HCT116 (cell line): ENCODE data around the gene SDK1. TPM values are rescaled to one million over a fixed set of nuclear protein-coding genes. Genes with fewer than 3 reads are reported as not detected.

Experiments used
- ATAC-seq: fragments of 200-7000 bp; cut with Tn5 transposase; 2 replicates; pipeline ENCODE4 v1.9.1; 2020; ENCODE audit warnings: mild to moderate bottlenecking, moderate library complexity
- BruUV-seq: library from RNA; stranded (reverse); fragments of 400-500 nt; replicated peaks from 2 replicates; lab custom pipeline; 2021; lab: Mats Ljungman, UMichigan
- CTCF ChIA-PET: fragments of 300-600 bp; sonication (Branson Sonifier 250); formaldehyde crosslinking; loops from one replicate; lab custom pipeline; 2021; ENCODE audit warnings: antibody characterized with exemption; lab: Charles Lee
- POLR2A ChIA-PET: fragments of 300-600, 350-600 bp; sonication (Branson Sonifier 250); formaldehyde crosslinking; loops from one replicate; lab custom pipeline; 2021; ENCODE audit warnings: antibody characterized with exemption; lab: Charles Lee
- RAD21 ChIA-PET, 2 experiments: fragments of 300-600 bp; sonication (Branson Sonifier 250); formaldehyde crosslinking; loops; one replicate each; lab custom pipeline; 2023; ENCODE audit warnings: low total read pairs in 2 of 2; ENCODE audit not compliant: uncharacterized antibody in 2 of 2, unreplicated experiment in 2 of 2, low non-redundant PET in 1 of 2; lab: Charles Lee
- DNase-seq: peaks from one replicate; pipeline ENCODE4 v3.0.0-alpha.2; 2010; ENCODE audit warnings: low read depth, low spot score
- H2AFZ ChIP-seq: fragments of 200-600 bp; shearing (Covaris generic), sonication (generic); 2 replicates; pipeline ENCODE4 v1.6.1; 2017; ENCODE audit warnings: low read depth, mixed run types, mixed read lengths, antibody characterized with exemption, low read length; ENCODE audit not compliant: poor library complexity, severe bottlenecking
- H3K27ac ChIP-seq: 2 replicates; pipeline ENCODE4 v1.5.1; 2012; ENCODE audit warnings: low read depth, low read length
- H3K27me3 ChIP-seq: fragments of 200-600 bp; sonication (generic); 2 replicates; pipeline ENCODE4 v1.6.1; 2016; ENCODE audit warnings: mixed run types, low read length, mixed read lengths; ENCODE audit not compliant: insufficient read depth
- H3K36me3 ChIP-seq, 2 experiments: fragments of 200-500 bp in 1 of 2; fragments of 200-600 bp in 1 of 2; sonication (Bioruptor generic) in 1 of 2; sonication (generic) in 1 of 2; 2 replicates each; pipeline versions ENCODE4 v1.5.1 to v1.6.1; 2014 to 2016; ENCODE audit warnings: low read length in 2 of 2, inconsistent platforms in 1 of 2, mixed read lengths in 1 of 2, mixed run types in 1 of 2; ENCODE audit not compliant: insufficient read depth in 2 of 2, control insufficient read depth in 1 of 2
- H3K4me1 ChIP-seq, 2 experiments: fragments of 200-600 bp in 1 of 2; sonication (generic) in 1 of 2; 2 replicates each; pipeline versions ENCODE4 v1.5.1 to v1.6.1; 2012 to 2017; ENCODE audit warnings: low read length in 2 of 2, inconsistent platforms in 1 of 2, mild to moderate bottlenecking in 1 of 2, mixed read lengths in 1 of 2, mixed run types in 1 of 2, moderate library complexity in 1 of 2; ENCODE audit not compliant: insufficient read depth in 2 of 2, control insufficient read depth in 1 of 2
- H3K4me2 ChIP-seq: fragments of 200-600 bp; sonication (generic); 2 replicates; pipeline ENCODE4 v1.6.1; 2017; ENCODE audit warnings: mixed run types, low read length, mixed read lengths
- H3K4me3 ChIP-seq, 2 experiments: fragments of 200-600 bp in 1 of 2; sonication (generic) in 1 of 2; replicated peaks in 1 of 2; 2 replicates each; pipeline ENCODE4 v1.5.1; 2011 to 2016; ENCODE audit warnings: low read length in 2 of 2, control low read depth in 1 of 2, low read depth in 1 of 2, mild to moderate bottlenecking in 1 of 2, mixed read lengths in 1 of 2, mixed run types in 1 of 2
- H3K79me2 ChIP-seq: fragments of 200-600 bp; sonication (generic); 2 replicates; pipeline ENCODE4 v1.6.1; 2017; ENCODE audit warnings: mild to moderate bottlenecking, mixed run types, low read length, moderate library complexity, mixed read lengths; ENCODE audit not compliant: insufficient read depth
- H3K9ac ChIP-seq: fragments of 200-600 bp; sonication (generic); 2 replicates; pipeline ENCODE4 v1.6.1; 2016; ENCODE audit warnings: low read length, mixed read lengths
- H3K9me2 ChIP-seq: fragments of 200-600 bp; sonication (generic), shearing (Covaris generic); 2 replicates; pipeline ENCODE4 v1.6.1; 2017; ENCODE audit warnings: mixed run types, mild to moderate bottlenecking, moderate library complexity; ENCODE audit not compliant: insufficient read depth
- H3K9me3 ChIP-seq, 2 experiments: fragments of 200-500 bp in 1 of 2; fragments of 200-600 bp in 1 of 2; sonication (Bioruptor generic) in 1 of 2; sonication (generic) in 1 of 2; 2 replicates each; pipeline ENCODE4 v1.6.1; 2014 to 2017; ENCODE audit warnings: low read length in 2 of 2, mixed read lengths in 2 of 2, inconsistent platforms in 1 of 2, low read depth in 1 of 2, mild to moderate bottlenecking in 1 of 2, mixed run types in 1 of 2, moderate library complexity in 1 of 2; ENCODE audit not compliant: control insufficient read depth in 1 of 2, insufficient read depth in 1 of 2
- H4K20me1 ChIP-seq: fragments of 200-600 bp; sonication (generic), shearing (Covaris generic); 2 replicates; pipeline ENCODE4 v1.6.1; 2017; ENCODE audit warnings: mixed run types, mild to moderate bottlenecking, moderate library complexity; ENCODE audit not compliant: insufficient read depth
- ATF3 ChIP-seq: IDR thresholded peaks from 2 replicates; pipeline ENCODE4 v1.6.1; 2012
- CTCF ChIP-seq, 3 experiments: fragments of 200-600 bp in 1 of 3; sonication (generic) in 1 of 3; IDR thresholded peaks in 2 of 3; conservative IDR thresholded peaks in 1 of 3; 2 replicates each; pipeline ENCODE4 v1.5.1; 2012 to 2017; ENCODE audit warnings: low read depth in 2 of 3, low read length in 2 of 3, antibody characterized with exemption in 1 of 3, borderline replicate concordance in 1 of 3, control low read depth in 1 of 3, mild to moderate bottlenecking in 1 of 3, mixed read lengths in 1 of 3, mixed run types in 1 of 3, moderate library complexity in 1 of 3; ENCODE audit not compliant: insufficient read depth in 1 of 3
- EZH2phosphoT487 ChIP-seq: fragments of 200-600 bp; IDR thresholded peaks from 2 replicates; pipeline ENCODE4 v1.6.1; 2018; ENCODE audit warnings: antibody characterized with exemption, borderline replicate concordance
- FOSL1 ChIP-seq: IDR thresholded peaks from 2 replicates; pipeline ENCODE4 v1.6.1; 2012; ENCODE audit warnings: low read depth
- JUND ChIP-seq: IDR thresholded peaks from 2 replicates; pipeline ENCODE4 v1.6.1; 2012
- MAX ChIP-seq: IDR thresholded peaks from 2 replicates; pipeline ENCODE4 v1.6.1; 2012
- POLR2A ChIP-seq: IDR thresholded peaks from 2 replicates; pipeline ENCODE4 v1.7.0; 2011; ENCODE audit warnings: borderline replicate concordance; ENCODE audit not compliant: insufficient read depth, insufficient read length; ENCODE audit errors: extremely low read depth
- POLR2AphosphoS5 ChIP-seq: IDR thresholded peaks from 2 replicates; pipeline ENCODE4 v1.6.1; 2011; ENCODE audit warnings: mild to moderate bottlenecking, low read depth, low read length, moderate library complexity
- SIN3A ChIP-seq: IDR thresholded peaks from 2 replicates; pipeline ENCODE4 v1.6.1; 2012; ENCODE audit warnings: low read depth
- SP1 ChIP-seq: IDR thresholded peaks from 2 replicates; pipeline ENCODE4 v1.6.1; 2012; ENCODE audit warnings: low read depth
- SRF ChIP-seq: IDR thresholded peaks from 2 replicates; pipeline ENCODE4 v1.6.1; 2012; ENCODE audit warnings: low read depth
- TCF7L2 ChIP-seq: IDR thresholded peaks from 2 replicates; pipeline ENCODE4 v1.7.0; 2011; ENCODE audit warnings: borderline replicate concordance, inconsistent platforms; ENCODE audit not compliant: insufficient read depth, insufficient read length; ENCODE audit errors: extremely low read depth
- YY1 ChIP-seq: IDR thresholded peaks from 2 replicates; pipeline ENCODE4 v1.6.1; 2011; ENCODE audit warnings: low read length, low read depth, moderate library complexity, mild to moderate bottlenecking; ENCODE audit not compliant: insufficient replicate concordance; ENCODE audit errors: extremely low read depth
- ZBTB33 ChIP-seq: IDR thresholded peaks from 2 replicates; pipeline ENCODE4 v1.6.1; 2011; ENCODE audit warnings: mild to moderate bottlenecking, low read length, moderate library complexity; ENCODE audit not compliant: insufficient replicate concordance; ENCODE audit errors: extremely low read depth
- ZNF274 ChIP-seq: fragments of 200-500 bp; sonication (Bioruptor generic); IDR thresholded peaks from 2 replicates; pipeline ENCODE4 v1.6.1; 2014; ENCODE audit warnings: mild to moderate bottlenecking, low read depth, low read length, inconsistent platforms
- intact Hi-C: fragments of 100-400 bp; cut with micrococcal nuclease; formaldehyde crosslinking; loops from 2 replicates; pipeline ENCODE4 v1.10.0; 2022
- total RNA-seq: library from RNA; stranded (reverse); gene quantifications from one replicate; pipeline ENCODE4 v1.2.1, GENCODE V29; 2021; ENCODE audit not compliant: unreplicated experiment

Gene SDK1
- total RNA-seq, 1 experiment from 2014 or later, result 0.05 TPM

GRCh38 chr7:3807824-3808223 is 506.8 kb downstream of the SDK1 start:
- intact Hi-C loops, result no loop called here
- RAD21 ChIA-PET, result no interaction called here
- Histone ChIP-seq H3K9me3 (no peaks in the 10 kb centered on the region), H3K9me2 (no peaks in the 10 kb centered on the region), H3K4me2 (no peak overlapping the region), H2AFZ (no peak overlapping the region)
- no TSS peak for BruUV-seq
- TF ChIP-seq POLR2A (no peak), MAX (no peak), SP1 (no peak), TCF7L2 (no peak), SRF (no peak), ZNF274 (no peak), SIN3A (no peak), JUND (no peak), EZH2phosphoT487 (no peak)
- TF ChIP-seq, all 23 proteins: peak for 0
- Histone ChIP-seq H3K4me3 (no peak overlapping the region), H3K4me1 (no peaks in the 10 kb centered on the region), H3K79me2 (no peaks in the 10 kb centered on the region), H4K20me1 (no peaks in the 10 kb centered on the region), H3K27me3 (peaks cover 6% of the 10 kb centered on the region), H3K27ac (no peak overlapping the region), H3K9ac (no peak overlapping the region), H3K36me3 (no peaks in the 10 kb centered on the region)
- ChIA-PET POLR2A (no interaction called here), CTCF (no interaction called here)
- DNase-seq (no peak), ATAC-seq (no peak)

DNA sequence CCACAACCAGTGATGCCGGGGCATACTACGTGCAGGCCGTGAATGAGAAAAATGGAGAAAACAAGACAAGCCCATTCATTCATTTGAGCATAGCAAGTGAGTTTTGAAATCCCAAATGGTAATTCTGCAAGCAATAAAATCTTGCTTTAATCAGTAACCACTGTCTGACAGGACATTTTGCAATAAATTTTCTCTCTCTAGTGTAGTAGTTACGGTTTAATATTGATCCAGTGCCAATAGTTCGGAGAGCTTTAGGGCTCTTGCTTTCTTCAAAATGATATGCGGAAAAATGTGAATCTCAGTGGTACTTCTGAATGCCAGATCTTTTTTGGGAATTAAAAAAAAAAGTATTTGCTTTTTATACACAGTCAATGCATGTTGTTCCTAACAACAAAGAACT is 520.4 kb downstream of the SDK1 start:
- Histone ChIP-seq H3K4me2 (no peak overlapping the region), H4K20me1 (no peaks in the 10 kb centered on the region), H2AFZ (no peak overlapping the region), H3K27me3 (peaks cover 20% of the 10 kb centered on the region), H3K9ac (no peak overlapping the region), H3K9me3 (no peaks in the 10 kb centered on the region), H3K27ac (no peak overlapping the region), H3K79me2 (no peaks in the 10 kb centered on the region), H3K36me3 (no peaks in the 10 kb centered on the region), H3K4me1 (no peaks in the 10 kb centered on the region), H3K9me2 (no peaks in the 10 kb centered on the region), H3K4me3 (no peak overlapping the region)
- ChIA-PET POLR2A (no interaction called here), RAD21 (no interaction called here), CTCF (no interaction called here)
- no peak for DNase-seq
- intact Hi-C loops, result no loop called here
- TF ChIP-seq POLR2AphosphoS5, result no peak
- TF ChIP-seq SRF, result no peak
- no peak for TF ChIP-seq EZH2phosphoT487
- TF ChIP-seq MAX, result no peak
- no peak for TF ChIP-seq CTCF (IDR thresholded peaks at IDR 0.05 in 2 of 3, conservative IDR thresholded peaks at IDR 0.05 in 1 of 3; ENCODE audit: borderline replicate concordance in 1 of 3, insufficient read depth in 1 of 3, low read depth in 2 of 3, low read length in 2 of 3)
- TF ChIP-seq ZBTB33, result no peak
- TF ChIP-seq TCF7L2, result no peak
- TF ChIP-seq ATF3, result no peak
- no peak for TF ChIP-seq POLR2A
- no peak for TF ChIP-seq SIN3A
- no peak for TF ChIP-seq FOSL1
- no peak for TF ChIP-seq JUND
- no peak for TF ChIP-seq YY1
- no peak for TF ChIP-seq SP1
- no TSS peak for BruUV-seq
- no peak for ATAC-seq
